Small intestine (tissue), 7 donors: Measurements from ENCODE around the gene HSD17B14. TPM values are rescaled to one million over a fixed set of nuclear protein-coding genes. Genes with fewer than 3 reads are reported as not detected.
A peak's percentile ranks its signal among the peaks of the same experiment; 100 is the strongest.

Source experiments
- DNase-seq, 2 donors: peaks; one replicate each; pipeline versions ENCODE4 v3.0.0 to v3.0.0-alpha.2; 2013
- FAIRE-seq: peaks from 2 replicates; lab custom pipeline; 2012; peaks lifted over from hg19 to GRCh38; lab: Jason Lieb, UNC
- H3K27ac ChIP-seq, 3 donors: one replicate each; pipeline ENCODE4 v1.5.1; 2013; ENCODE audit warnings: low read length in 2 of 3, mild to moderate bottlenecking in 2 of 3, control low read depth in 1 of 3, inconsistent platforms in 1 of 3, low read depth in 1 of 3, moderate library complexity in 1 of 3
- H3K27me3 ChIP-seq, 3 donors: one replicate each; pipeline ENCODE4 v1.6.1; 2013; ENCODE audit warnings: low read length in 3 of 3, inconsistent platforms in 1 of 3; ENCODE audit not compliant: control insufficient read depth in 3 of 3, insufficient read depth in 3 of 3
- H3K36me3 ChIP-seq, 3 donors: one replicate each; pipeline ENCODE4 v1.6.1; 2013; ENCODE audit warnings: low read length in 3 of 3, inconsistent platforms in 1 of 3, low read depth in 1 of 3, mild to moderate bottlenecking in 1 of 3, moderate library complexity in 1 of 3; ENCODE audit not compliant: control insufficient read depth in 3 of 3, insufficient read depth in 2 of 3
- H3K4me1 ChIP-seq, 3 donors: one replicate each; pipeline ENCODE4 v1.6.1; 2013; ENCODE audit warnings: low read length in 2 of 3, inconsistent platforms in 1 of 3, low read depth in 1 of 3, mild to moderate bottlenecking in 1 of 3, moderate library complexity in 1 of 3; ENCODE audit not compliant: control insufficient read depth in 3 of 3, insufficient read depth in 2 of 3
- H3K4me3 ChIP-seq, 3 donors: one replicate each; pipeline ENCODE4 v1.5.1; 2013; ENCODE audit warnings: low read length in 3 of 3, control low read depth in 1 of 3, inconsistent platforms in 1 of 3, low read depth in 1 of 3, mild to moderate bottlenecking in 1 of 3, moderate library complexity in 1 of 3
- H3K9me3 ChIP-seq, 2 donors: one replicate each; pipeline ENCODE4 v1.6.1; 2013; ENCODE audit warnings: low read depth in 1 of 2, low read length in 1 of 2; ENCODE audit not compliant: control insufficient read depth in 2 of 2, insufficient read depth in 1 of 2
- WGBS, 3 donors: extraction: QIAGEN DNeasy Blood & Tissue Kit; methylation state at CpG; one replicate each; pipeline ENCODE4 v1.1.7; 2013; 5-methylcytosine and 5-hydroxymethylcytosine counted together
- polyA plus RNA-seq, 4 donors: library from polyadenylated mRNA; stranded (reverse) in 3 of 4; unstranded in 1 of 4; fragments of 200-250 nt in 3 of 4; fragments of 120-200 nt in 1 of 4; gene quantifications; one replicate each; pipeline versions ENCODE4 v1.2.1 to v1.2.3, GENCODE V29; 2013
- donor health status: healthy with polysubstance abuse.
- donor health status: control.
- donor health status: control.
- donor health status: Bipolar disorder and iron deficiency.
- donor health status: healthy.

The HSD17B14 gene
- polyA plus RNA-seq, 4 donors = 4.4 to 102 (median 11.6) TPM; not detected in 1

GRCh38 chr19:48844472-48844871, 8.2 kb upstream of the HSD17B14 start:
- Histone ChIP-seq H3K36me3 (peaks cover 0 to 31% (median 0%) of the 10 kb centered on the region in 3 donors), H3K27ac (no peak overlapping the region), H3K9me3 (no peaks in the 10 kb centered on the region), H3K27me3 (no peaks in the 10 kb centered on the region), H3K4me1 (peaks cover 0 to 6% (median 0%) of the 10 kb centered on the region in 3 donors), H3K4me3 (no peak overlapping the region)
- 91 to 93% (median 92%) methylated on average over 2 of the region's 2 CpGs for WGBS, 3 donors
- DNase-seq (no peak), FAIRE-seq (no peak)

- Histone ChIP-seq H3K4me1 (peaks cover 0 to 6% (median 0%) of the 10 kb centered on the region in 3 donors), H3K27me3 (no peaks in the 10 kb centered on the region), H3K9me3 (no peaks in the 10 kb centered on the region), H3K36me3 (peaks cover 0 to 30% (median 0%) of the 10 kb centered on the region in 3 donors), H3K4me3 (no peak overlapping the region), H3K27ac (no peak overlapping the region)
- WGBS, 3 donors = 44 to 50% (median 45%) methylated on average over 2 of the region's 2 CpGs
- DNase-seq (peak; percentile 49 to 76), FAIRE-seq (no peak)
These were observed 6.5 kb upstream of the HSD17B14 start for GRCh38 chr19:48842789-48843162.

GRCh38 chr19:48841571-48841970, 5.3 kb upstream of the HSD17B14 start:
- FAIRE-seq = no peak
- H3K4me3 ChIP-seq = no peak overlapping the region
- DNase-seq = no peak
- H3K4me1 ChIP-seq = peaks cover 0 to 8% (median 0%) of the 10 kb centered on the region in 3 donors
- no peaks in the 10 kb centered on the region for H3K27me3 ChIP-seq
- H3K36me3 ChIP-seq = peaks cover 0 to 22% (median 0%) of the 10 kb centered on the region in 3 donors
- 93 to 95% (median 95%) methylated on average over 6 of the region's 6 CpGs for WGBS, 3 donors
- no peak overlapping the region for H3K27ac ChIP-seq
- H3K9me3 ChIP-seq = no peaks in the 10 kb centered on the region

- Histone ChIP-seq H3K9me3 (no peaks in the 10 kb centered on the region), H3K36me3 (peaks cover 0 to 20% (median 0%) of the 10 kb centered on the region in 3 donors), H3K27ac (no peak overlapping the region), H3K27me3 (no peaks in the 10 kb centered on the region), H3K4me1 (peaks cover 0 to 10% (median 0%) of the 10 kb centered on the region in 3 donors), H3K4me3 (no peak overlapping the region)
- 89 to 92% (median 91%) methylated on average over 16 of the region's 16 CpGs for WGBS, 3 donors
- FAIRE-seq (no peak), DNase-seq (no peak)
These were observed 4.8 kb upstream of the HSD17B14 start for GRCh38 chr19:48841047-48841446.

GRCh38 chr19:48837687-48838086, 1.4 kb upstream of the HSD17B14 start:
- no peak for FAIRE-seq
- WGBS, 3 donors = 63 to 74% (median 72%) methylated on average over 8 to 9 of the region's 9 CpGs
- no peak for DNase-seq
- Histone ChIP-seq H3K27ac (no peak overlapping the region), H3K27me3 (no peaks in the 10 kb centered on the region), H3K36me3 (peaks cover 0 to 27% (median 0%) of the 10 kb centered on the region in 3 donors), H3K4me1 (peaks cover 0 to 14% (median 0%) of the 10 kb centered on the region in 3 donors), H3K4me3 (no peak overlapping the region), H3K9me3 (no peaks in the 10 kb centered on the region)

- H3K27me3 ChIP-seq = no peaks in the 10 kb centered on the region
- H3K9me3 ChIP-seq = no peaks in the 10 kb centered on the region
- FAIRE-seq (no peak), DNase-seq (peak in 1 of 2 donors; percentile 56)
- peaks cover 0 to 33% (median 0%) of the 10 kb centered on the region in 3 donors for H3K36me3 ChIP-seq
- 26 to 57% (median 37%) methylated on average over 29 of the region's 29 CpGs for WGBS, 3 donors
- peak overlapping the region in 1 of 3 donors; percentile 70 for H3K4me3 ChIP-seq
- H3K4me1 ChIP-seq = peaks cover 0 to 10% (median 0%) of the 10 kb centered on the region in 3 donors
- peak overlapping the region in 2 of 3 donors; percentile 14 to 95 for H3K27ac ChIP-seq
These were observed 797 bp upstream of the HSD17B14 start for GRCh38 chr19:48837051-48837524.

- 3 to 4% (median 4%) methylated on average over 11 to 12 of the region's 12 CpGs for WGBS, 3 donors
- peak overlapping the region; percentile 19 to 95 (median 47) for H3K27ac ChIP-seq
- no peaks in the 10 kb centered on the region for H3K9me3 ChIP-seq
- DNase-seq = peak; percentile 93 to 98
- no peak for FAIRE-seq
- H3K27me3 ChIP-seq = no peaks in the 10 kb centered on the region
- peak overlapping the region in 2 of 3 donors; percentile 36 to 70 for H3K4me3 ChIP-seq
- H3K36me3 ChIP-seq = peaks cover 0 to 39% (median 0%) of the 10 kb centered on the region in 3 donors
- H3K4me1 ChIP-seq = peaks cover 0 to 14% (median 0%) of the 10 kb centered on the region in 3 donors
These were observed 580 bp downstream of the HSD17B14 start for GRCh38 chr19:48835734-48836088.

GRCh38 chr19:48833977-48834376, 2.3 kb downstream of the HSD17B14 start:
- Histone ChIP-seq H3K27ac (no peak overlapping the region), H3K27me3 (no peaks in the 10 kb centered on the region), H3K4me3 (no peak overlapping the region), H3K4me1 (peaks cover 0 to 22% (median 0%) of the 10 kb centered on the region in 3 donors), H3K36me3 (peaks cover 0 to 51% (median 0%) of the 10 kb centered on the region in 3 donors), H3K9me3 (no peaks in the 10 kb centered on the region)
- DNase-seq = no peak
- 80 to 94% (median 85%) methylated on average over 5 of the region's 5 CpGs for WGBS, 3 donors
- FAIRE-seq = no peak
